CD4-positive, alpha-beta T cell treated with Interleukin-12 subunit alpha and Interleukin-12 subunit beta, for 1 hour (primary cell): ENCODE results near the gene SYTL2.
"Not testable (repeated sequence)": the region's sequence is repeated elsewhere in the genome, so short reads cannot be mapped to it uniquely, and the experiment has no call there.

Experiments
- DNase-seq: peaks from one replicate; pipeline ENCODE4 v3.0.0-alpha.2; 2020

SYTL2 gene

GRCh38 chr11:85672105-85672902 is 138.6 kb downstream of the SYTL2 start:
- DNase-seq: no peak

DNA sequence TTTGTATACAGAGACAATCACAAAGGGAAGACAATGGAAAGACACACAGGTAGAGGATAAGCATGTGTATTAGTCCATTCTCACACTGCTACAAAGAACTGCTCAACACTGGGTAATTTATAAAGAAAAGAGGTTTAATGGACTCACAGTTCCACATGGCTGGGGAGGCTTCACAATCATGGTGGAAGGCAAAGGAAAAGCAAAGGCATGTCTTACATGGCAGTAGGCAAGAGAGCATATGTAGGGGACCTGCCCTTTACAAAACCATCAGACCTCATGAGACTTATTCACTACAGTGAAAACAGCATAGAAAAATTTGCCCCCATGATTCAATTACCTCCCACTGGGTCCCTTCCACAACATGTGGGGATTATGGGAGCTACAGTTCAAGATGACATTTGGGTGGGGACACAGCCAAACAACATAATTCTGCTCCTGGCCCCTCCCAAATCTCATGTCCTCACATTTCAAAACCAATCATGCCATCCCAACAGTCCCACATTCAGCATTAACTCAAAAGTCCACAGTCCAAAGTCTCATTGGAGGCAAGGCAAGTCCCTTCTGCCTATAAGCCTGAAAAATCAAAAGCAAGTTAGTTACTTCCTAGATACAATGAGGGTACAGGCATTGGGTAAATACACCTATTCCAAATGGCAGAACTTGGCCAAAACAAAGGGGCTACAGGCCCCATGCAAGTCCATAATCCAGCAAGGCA is 139.8 kb downstream of the SYTL2 start:
- not testable (repeated sequence) for DNase-seq

DNA sequence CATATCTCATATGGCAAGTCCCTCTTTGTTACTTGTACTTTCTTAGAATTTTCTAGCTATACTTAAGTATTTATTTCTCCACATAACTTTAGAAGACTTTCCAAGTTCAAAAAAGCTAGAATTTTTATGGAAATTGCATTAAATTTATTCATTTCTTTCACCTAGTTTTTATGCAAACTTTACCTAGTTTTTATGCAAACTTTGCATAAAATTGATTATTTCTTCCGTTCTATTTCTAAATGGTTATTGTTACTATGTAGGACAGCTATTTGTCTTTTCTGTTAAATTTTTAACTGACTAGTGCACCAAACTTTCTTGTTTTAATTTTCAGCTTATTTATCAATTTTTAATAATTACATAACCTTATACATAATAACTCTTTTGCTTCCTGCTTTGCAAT is 142.8 kb downstream of the SYTL2 start:
- DNase-seq: no peak

DNA sequence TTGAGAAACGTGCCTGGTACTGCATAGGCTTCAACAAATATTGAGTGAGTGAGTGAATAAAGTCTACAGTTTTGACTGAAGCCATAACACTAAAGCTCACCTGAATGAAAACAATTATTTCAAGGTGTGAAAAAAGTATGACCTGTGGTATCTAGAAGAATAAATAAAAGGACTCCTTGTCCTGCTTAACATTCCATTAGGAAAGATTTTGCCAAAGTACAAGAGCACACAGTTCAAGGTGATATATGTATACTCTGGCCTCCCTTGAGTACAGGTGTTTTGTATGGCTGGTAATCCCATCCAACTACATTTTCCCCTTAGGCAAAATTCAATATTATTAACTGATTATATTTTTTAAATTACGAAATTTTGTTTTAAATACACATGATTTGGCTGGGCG is 144.3 kb downstream of the SYTL2 start:
- no peak for DNase-seq

GRCh38 chr11:85665733-85666132 is 145.2 kb downstream of the SYTL2 start:
- DNase-seq: peak; percentile 25

- peak; percentile 95 for DNase-seq
These were observed 146.1 kb downstream of the SYTL2 start, which contains the start of gene CREBZF for GRCh38 chr11:85664615-85665481. CREBZF (minus strand) TSS chr11:85665129; CDS start chr11:85664875, 254 bp downstream.

- DNase-seq: peak; percentile 91
These were observed 147.0 kb downstream of the SYTL2 start for GRCh38 chr11:85663753-85664614.

DNA sequence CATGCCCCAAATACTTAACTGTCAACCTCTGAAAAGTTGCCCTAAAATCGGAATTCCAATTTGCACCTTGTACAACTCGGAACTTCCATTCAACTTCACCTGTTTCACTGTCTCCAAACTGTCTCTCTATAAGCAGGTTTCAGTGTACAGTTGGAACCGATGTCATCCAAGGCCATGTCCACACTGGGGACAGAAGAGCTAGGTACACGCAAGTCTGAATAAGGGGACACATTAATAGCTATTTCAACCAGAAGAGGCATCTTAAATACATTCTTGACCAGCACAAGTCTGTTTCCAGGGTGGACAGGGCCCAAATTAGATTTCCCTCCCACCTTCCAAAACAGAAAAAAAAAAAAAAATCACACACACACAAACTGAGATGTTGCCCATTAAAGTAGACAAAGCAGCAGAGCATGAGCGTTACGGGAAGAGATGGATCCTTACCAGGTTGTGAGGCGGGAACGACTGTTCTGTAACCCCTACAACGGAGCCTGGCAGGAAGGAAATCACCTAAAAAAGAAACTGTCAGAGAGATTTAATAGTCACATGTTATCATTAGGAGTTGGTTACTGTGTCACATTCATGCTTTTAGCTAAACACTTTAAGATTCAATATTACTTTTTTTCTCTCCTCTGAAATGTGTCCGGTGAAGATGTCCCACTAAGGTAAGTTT is 147.7 kb downstream of the SYTL2 start:
- DNase-seq: peak; percentile 45

DNA sequence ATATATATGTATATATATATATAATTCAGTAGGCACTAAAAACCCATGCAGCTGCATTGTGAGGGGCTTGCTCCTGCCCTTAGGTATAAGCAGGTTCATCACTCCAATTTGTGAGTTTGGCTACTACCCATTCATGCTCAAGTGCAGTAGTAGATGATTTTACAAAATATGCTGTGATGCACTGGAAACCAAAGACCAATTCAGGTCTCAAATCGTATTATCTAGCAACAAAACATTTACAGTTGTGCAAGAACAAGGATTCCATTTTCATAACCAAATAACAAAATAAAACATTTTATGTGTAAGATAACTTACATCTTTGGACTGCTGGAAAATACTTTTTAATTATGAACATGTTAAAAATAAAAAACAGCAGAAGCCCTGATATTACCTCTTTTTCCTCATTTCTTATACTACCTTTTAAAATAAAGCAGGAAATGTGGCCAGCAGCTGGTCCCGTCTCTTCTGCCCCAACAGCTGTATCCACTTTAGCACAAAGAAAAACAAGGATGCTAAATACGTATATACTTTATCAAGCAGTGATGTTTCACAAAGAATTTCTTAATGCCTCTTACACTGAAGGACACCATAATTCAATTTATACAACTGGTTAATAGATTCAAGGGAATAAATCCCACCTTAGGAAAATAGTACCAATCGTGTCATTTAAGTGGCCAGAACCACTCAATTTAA is 148.8 kb downstream of the SYTL2 start:
- no peak for DNase-seq

DNA sequence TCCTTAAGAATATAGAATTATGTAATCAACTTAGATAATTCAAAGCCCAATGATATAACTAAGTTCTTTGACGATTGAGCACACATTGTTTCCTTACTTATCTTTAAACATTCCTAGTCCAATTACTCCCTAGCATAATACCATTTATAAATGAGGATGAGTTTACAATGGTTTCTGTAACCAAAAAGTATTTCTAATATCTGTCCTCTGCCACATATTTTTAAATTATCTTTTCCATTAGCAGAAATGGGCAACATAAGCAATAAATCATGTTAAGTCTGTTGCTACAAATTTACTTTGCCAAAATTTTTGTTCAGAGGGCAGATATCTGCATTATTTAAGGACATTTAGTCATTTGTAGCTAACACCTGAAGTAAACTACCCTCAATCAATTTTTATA is 152.8 kb downstream of the SYTL2 start:
- DNase-seq: no peak

DNA sequence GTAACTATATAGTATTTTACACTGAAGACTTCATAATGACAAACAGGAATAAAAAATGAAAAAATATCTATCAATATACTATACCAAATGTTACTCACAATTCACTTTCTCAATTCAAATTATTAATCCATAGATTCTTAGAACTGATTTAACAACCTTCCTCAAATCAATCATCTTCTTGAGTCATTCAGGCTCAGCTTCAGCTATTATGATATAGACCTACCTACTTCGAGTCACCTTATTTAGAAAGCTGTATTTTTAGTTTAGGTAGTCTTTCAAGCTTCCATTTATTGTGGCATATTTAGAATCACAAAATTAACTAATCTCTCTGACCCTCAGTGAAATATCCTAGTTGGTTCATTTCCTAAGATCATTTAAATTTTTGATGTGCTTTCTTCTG is 154.2 kb downstream of the SYTL2 start:
- no peak for DNase-seq

DNA sequence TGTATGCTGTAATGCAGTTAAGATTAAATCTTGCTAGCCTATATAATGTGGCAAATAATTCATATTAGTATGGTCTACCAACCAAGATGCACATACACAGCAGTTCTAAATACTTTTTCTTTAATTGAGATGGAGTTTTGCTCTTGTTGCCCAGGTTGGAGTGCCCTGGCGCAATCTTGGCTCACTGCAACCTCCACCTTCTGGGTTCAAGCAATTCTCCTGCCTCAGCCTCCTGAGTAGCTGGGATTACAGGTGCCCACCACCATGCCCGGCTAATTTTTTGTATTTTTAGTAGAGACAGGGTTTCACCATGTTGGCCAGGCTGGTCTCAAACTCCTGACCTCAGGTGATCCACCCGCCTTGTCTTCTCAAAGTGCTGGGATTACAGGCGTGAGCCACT is 156.6 kb downstream of the SYTL2 start:
- not testable (repeated sequence) for DNase-seq

DNA sequence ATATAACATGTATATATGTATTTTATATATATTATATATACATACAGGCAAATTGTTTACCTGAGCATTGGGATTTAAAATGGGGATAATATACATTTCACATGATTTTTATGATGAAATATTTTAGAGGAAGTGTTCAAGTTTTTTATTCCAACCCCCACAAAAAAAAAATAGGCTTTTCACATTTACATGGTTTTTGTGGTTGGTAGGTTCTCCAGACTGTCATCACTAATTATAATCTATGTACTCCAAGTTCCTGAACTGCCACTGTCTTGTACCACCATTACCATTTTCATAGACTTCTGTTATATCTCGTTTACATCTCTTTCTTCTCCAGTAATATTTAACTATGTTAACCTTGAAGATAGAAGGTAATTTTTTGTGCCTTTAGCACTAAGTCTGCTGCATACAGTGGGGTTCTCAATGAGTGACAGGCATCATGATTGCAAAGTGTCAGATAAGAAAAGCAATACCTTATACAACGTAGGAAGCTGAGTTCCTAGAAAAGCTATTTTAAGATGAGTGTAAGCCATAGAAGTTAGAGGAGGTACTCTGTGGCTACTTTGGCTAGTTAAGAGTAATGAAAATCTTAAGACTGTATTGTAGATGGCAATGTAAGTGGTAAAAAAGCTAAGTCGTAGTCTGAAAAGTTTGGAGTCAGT is 158.0 kb downstream of the SYTL2 start:
- DNase-seq: no peak

- DNase-seq: no peak
These were observed 159.8 kb downstream of the SYTL2 start for GRCh38 chr11:85651118-85651517.

DNA sequence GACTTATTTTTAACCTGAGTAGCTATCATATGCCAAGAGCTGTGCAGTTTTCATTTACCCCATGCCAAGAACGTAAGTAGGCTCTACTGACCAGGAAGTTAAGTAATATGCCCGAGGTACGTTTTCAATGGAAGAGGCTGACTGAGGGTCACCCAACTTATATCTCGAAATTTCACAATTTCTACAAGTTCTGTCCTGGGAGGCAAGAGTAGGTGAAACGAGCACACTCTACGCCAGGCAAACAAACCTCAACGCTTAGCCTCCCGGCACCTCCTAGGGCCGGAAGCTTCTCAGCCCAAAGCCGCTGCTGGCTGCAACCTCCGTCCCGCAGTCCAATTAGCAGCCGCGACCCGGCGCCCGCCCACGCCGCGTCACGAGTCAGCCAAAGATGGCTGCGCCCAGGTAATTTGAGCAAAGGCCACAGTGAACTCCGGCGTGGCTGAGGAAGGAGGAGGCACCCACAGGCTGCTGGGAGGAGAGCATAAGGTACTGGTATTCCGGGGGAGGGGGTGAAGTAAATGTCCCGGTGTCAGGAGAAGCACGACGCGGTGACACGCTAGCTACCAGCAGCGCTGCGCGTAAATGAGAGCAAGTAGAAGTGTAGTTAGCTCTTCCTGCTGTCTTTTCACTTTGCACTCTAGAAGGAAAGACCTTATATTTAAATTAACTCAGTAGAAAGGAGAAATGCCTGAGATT is 163.2 kb downstream of the SYTL2 start, which contains the start of gene TMEM126A:
TMEM126A (plus strand) TSS at position 364 of the 696 bp plus-strand sequence. CDS start 2,289 bp downstream, outside the sequence.
- peak; percentile 90 for DNase-seq

DNA sequence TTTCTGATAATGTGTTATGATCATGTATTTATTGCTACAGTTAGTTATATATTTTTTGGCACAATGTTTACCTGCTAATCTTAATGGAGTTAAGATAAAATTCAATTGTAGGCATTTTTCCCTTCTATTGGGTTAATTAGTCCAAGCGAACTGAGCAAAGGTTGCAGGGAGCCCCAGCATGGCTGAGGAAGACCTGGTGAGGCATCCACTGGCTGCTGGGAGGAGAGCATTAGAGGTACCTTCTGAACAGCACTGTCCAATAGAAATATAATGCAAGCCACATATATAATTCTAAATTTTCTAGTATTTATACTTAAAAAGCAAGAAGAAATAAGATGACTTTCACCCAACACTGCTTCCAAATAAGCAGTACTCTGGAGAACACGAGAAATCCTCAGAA is 163.9 kb downstream of the SYTL2 start:
- DNase-seq: no peak
